MCF 10A (cell line): Measurements from ENCODE around the gene ST3GAL3. TPM values are rescaled to one million over a fixed set of nuclear protein-coding genes. Genes with fewer than 3 reads are reported as not detected.

ENCODE experiments used
- BruUV-seq: library from RNA; stranded (reverse); fragments of 400-500 nt; replicated peaks from 2 replicates; lab custom pipeline; 2021; lab: Mats Ljungman, UMichigan
- CTCF ChIA-PET: fragments of 300-600 bp; sonication (Branson Sonifier 250); formaldehyde crosslinking; extraction: SDS; loops from one replicate; lab custom pipeline; 2021; ENCODE audit warnings: antibody characterized with exemption, inconsistent platforms; lab: Yijun Ruan, JAX
- POLR2A ChIA-PET: fragments of 300-600, 350-650 bp; sonication (Branson Sonifier 250); formaldehyde crosslinking; extraction: SDS; loops from one replicate; lab custom pipeline; 2020; ENCODE audit warnings: antibody characterized with exemption, inconsistent platforms; lab: Yijun Ruan, JAX
- DNase-seq: peaks from one replicate; pipeline ENCODE4 v3.0.0-alpha.2; 2018; ENCODE audit not compliant: unreplicated experiment
- H3K27ac Mint-ChIP-seq: one replicate; pipeline ENCODE4 v1.8.0; 2022; ENCODE audit warnings: mild to moderate bottlenecking, low read depth, mixed read lengths; ENCODE audit not compliant: unreplicated experiment
- H3K27me3 Mint-ChIP-seq: one replicate; pipeline ENCODE4 v1.8.0; 2022; ENCODE audit warnings: mixed read lengths; ENCODE audit not compliant: insufficient read depth, unreplicated experiment
- H3K36me3 Mint-ChIP-seq: one replicate; pipeline ENCODE4 v1.8.0; 2022; ENCODE audit warnings: mild to moderate bottlenecking, moderate library complexity, mixed read lengths; ENCODE audit not compliant: insufficient read depth, unreplicated experiment
- H3K4me1 Mint-ChIP-seq: one replicate; pipeline ENCODE4 v1.8.0; 2022; ENCODE audit warnings: mixed read lengths; ENCODE audit not compliant: insufficient read depth, unreplicated experiment
- H3K4me3 Mint-ChIP-seq: one replicate; pipeline ENCODE4 v1.8.0; 2022; ENCODE audit warnings: mild to moderate bottlenecking, moderate library complexity, mixed read lengths; ENCODE audit not compliant: unreplicated experiment
- H3K9me3 Mint-ChIP-seq: one replicate; pipeline ENCODE4 v1.8.0; 2022; ENCODE audit warnings: mixed read lengths; ENCODE audit not compliant: unreplicated experiment
- intact Hi-C: fragments of 100-400 bp; cut with micrococcal nuclease; formaldehyde crosslinking; loops from 2 replicates; pipeline ENCODE4 v1.14.1; 2022
- total RNA-seq: library from RNA; stranded (reverse); gene quantifications from 2 replicates; pipeline ENCODE4 v1.2.3, GENCODE V29; 2022
- TF ChIP-seq, protein P1 (sequence below): fragments of 200-600 bp; IDR thresholded peaks from one replicate; pipeline ENCODE4 v1.8.0; 2022; ENCODE audit warnings: antibody characterized with exemption, mild to moderate bottlenecking; ENCODE audit not compliant: unreplicated experiment

ST3GAL3 gene
- total RNA-seq, 1 experiment from 2014 or later, result 24.2 TPM

DNA sequence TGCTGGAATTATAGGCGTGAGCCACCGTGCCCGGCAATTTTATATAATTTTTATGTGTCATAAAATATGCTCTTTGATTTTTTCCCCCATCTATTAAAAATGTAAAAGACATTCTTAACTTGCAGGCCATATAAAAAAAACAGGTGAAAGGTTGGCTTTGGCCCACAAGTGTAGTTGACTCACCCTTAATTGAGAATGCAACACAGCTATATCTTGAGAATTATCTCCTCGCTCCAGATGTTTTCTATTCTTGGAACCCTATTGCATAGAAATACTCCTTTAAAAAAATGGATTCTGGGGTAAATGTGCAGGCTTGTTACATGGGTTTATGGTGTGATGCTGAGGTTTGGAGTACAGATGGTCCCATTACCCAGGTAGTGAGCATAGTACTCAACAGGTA, 112.0 kb downstream of the ST3GAL3 start:
- Mint-ChIP-seq H3K27ac (no peak overlapping the region), H3K9me3 (peaks cover 18% of the 10 kb centered on the region), H3K27me3 (no peaks in the 10 kb centered on the region), H3K4me3 (no peak overlapping the region), H3K36me3 (peaks cover 16% of the 10 kb centered on the region), H3K4me1 (peaks cover 29% of the 10 kb centered on the region)
- BruUV-seq, result no TSS peak
- intact Hi-C loops, result no loop called here
- ChIA-PET CTCF (interaction anchor here (0.9 kb wide), 1 partner anchor 55 kb away, joined by 3 read pairs; no protein-coding TSS in a partner anchor), POLR2A (no interaction called here)
- TF ChIP-seq, protein P1, sequence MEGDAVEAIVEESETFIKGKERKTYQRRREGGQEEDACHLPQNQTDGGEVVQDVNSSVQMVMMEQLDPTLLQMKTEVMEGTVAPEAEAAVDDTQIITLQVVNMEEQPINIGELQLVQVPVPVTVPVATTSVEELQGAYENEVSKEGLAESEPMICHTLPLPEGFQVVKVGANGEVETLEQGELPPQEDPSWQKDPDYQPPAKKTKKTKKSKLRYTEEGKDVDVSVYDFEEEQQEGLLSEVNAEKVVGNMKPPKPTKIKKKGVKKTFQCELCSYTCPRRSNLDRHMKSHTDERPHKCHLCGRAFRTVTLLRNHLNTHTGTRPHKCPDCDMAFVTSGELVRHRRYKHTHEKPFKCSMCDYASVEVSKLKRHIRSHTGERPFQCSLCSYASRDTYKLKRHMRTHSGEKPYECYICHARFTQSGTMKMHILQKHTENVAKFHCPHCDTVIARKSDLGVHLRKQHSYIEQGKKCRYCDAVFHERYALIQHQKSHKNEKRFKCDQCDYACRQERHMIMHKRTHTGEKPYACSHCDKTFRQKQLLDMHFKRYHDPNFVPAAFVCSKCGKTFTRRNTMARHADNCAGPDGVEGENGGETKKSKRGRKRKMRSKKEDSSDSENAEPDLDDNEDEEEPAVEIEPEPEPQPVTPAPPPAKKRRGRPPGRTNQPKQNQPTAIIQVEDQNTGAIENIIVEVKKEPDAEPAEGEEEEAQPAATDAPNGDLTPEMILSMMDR, result no peak
- DNase-seq, result no peak

DNA sequence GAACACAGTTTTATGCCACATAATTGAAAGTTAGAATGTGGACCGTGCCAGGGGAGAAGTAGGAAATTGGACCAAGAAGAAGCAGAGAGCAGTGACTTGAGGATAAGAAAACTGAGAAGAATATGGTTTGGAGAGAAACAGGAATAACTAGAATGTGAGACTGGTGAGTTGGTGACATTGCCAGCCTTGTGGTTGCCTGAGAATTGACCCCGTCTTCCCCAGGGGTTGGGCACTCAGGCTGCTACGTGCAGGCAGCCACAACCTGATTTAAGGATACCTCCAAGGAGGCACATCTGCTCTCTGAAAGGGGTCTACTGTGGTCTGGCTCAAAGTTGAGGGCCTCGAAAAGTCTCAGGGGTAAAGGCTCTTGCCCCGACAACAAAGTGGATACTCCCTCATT, 114.1 kb downstream of the ST3GAL3 start:
- DNase-seq, result no peak
- ChIA-PET POLR2A (no interaction called here), CTCF (no interaction called here)
- peaks cover 11% of the 10 kb centered on the region for H3K36me3 Mint-ChIP-seq
- H3K4me3 Mint-ChIP-seq, result no peak overlapping the region
- H3K27me3 Mint-ChIP-seq, result no peaks in the 10 kb centered on the region
- H3K4me1 Mint-ChIP-seq, result peaks cover 29% of the 10 kb centered on the region
- TF ChIP-seq, protein P1, result no peak
- intact Hi-C loops, result no loop called here
- no peak overlapping the region for H3K27ac Mint-ChIP-seq
- H3K9me3 Mint-ChIP-seq, result peaks cover 18% of the 10 kb centered on the region
- no TSS peak for BruUV-seq

DNA sequence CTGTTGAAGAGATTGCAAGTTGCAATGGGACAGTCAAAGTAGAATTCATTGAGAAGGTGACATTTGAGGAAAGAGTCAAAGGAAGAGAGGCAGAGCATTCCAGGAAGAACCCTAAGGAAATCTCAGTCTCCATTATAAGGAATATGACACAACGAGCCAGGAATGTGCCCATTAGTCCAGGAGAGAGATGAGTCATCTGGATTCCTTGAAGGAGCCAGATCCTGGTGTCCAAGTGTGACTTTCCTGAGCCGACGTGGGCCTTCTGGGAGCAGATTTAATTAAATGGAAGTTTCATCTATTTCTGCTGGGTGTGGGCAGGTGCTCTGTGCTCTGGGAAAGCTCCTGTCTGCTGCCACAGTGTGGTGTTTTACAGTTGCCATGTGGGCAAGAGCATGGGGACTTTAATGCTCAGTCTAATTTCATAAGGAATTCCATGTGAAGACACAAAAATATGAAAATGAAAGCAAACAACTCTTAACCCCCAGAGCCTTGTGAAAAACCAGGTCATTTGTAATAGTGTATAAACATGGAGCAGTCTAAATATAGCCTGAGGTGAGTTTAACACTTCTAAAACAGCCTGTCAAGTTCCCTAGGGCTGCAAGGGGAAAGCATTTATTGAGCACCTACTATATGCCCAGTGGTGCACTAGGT, 114.8 kb downstream of the ST3GAL3 start:
- Mint-ChIP-seq H3K36me3 (peaks cover 11% of the 10 kb centered on the region), H3K4me1 (peaks cover 29% of the 10 kb centered on the region), H3K4me3 (no peak overlapping the region), H3K9me3 (peaks cover 15% of the 10 kb centered on the region), H3K27ac (peak overlapping the region; percentile 68), H3K27me3 (no peaks in the 10 kb centered on the region)
- no TSS peak for BruUV-seq
- peak; percentile 93 for DNase-seq
- POLR2A ChIA-PET, result interaction anchor here (1.0 kb wide), 1 partner anchor 11 kb away, joined by 3 read pairs; no protein-coding TSS in a partner anchor
- TF ChIP-seq, protein P1, result no peak
- CTCF ChIA-PET, result no interaction called here
- intact Hi-C loops, result no loop called here

DNA sequence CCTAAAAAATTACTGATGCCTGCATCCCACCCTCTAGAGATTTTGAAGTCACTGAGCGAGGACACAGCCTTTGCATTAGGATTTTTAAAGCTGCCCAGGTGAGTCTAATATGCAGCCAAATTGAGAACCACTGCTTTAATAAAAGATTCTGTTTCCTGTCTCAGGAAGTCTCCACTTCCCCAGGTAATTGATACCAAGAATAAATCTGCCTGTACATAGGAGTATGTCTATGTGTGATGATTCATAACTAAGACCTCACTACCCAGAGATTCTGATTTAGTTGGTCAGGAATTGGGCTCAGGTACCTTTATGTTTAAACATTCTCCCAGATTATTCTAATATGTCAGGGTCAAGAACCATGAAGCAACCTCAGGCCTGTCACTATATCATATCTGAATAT, 117.5 kb downstream of the ST3GAL3 start:
- Mint-ChIP-seq H3K4me1 (peaks cover 29% of the 10 kb centered on the region), H3K4me3 (no peak overlapping the region), H3K36me3 (peaks cover 2% of the 10 kb centered on the region), H3K27me3 (no peaks in the 10 kb centered on the region), H3K27ac (no peak overlapping the region), H3K9me3 (no peaks in the 10 kb centered on the region)
- CTCF ChIA-PET, result no interaction called here
- TF ChIP-seq, protein P1, result no peak
- no TSS peak for BruUV-seq
- intact Hi-C loops, result no loop called here
- POLR2A ChIA-PET, result no interaction called here
- DNase-seq, result no peak
